Karpas-422 (cell line): Measurements from ENCODE around the gene MIDN. TPM values are rescaled to one million over a fixed set of nuclear protein-coding genes. Genes with fewer than 3 reads are reported as not detected.
"Not testable (repeated sequence)": the region's sequence is repeated elsewhere in the genome, so short reads cannot be mapped to it uniquely, and the experiment has no call there.

Source experiments
- DNase-seq: peaks from one replicate; pipeline ENCODE4 v3.0.0-alpha.2; 2015
- H2AFZ ChIP-seq: fragments of 200-600 bp; sonication (generic); 2 replicates; pipeline ENCODE4 v1.6.1; 2014; ENCODE audit warnings: antibody characterized with exemption, low read length, mixed read lengths
- H3K27ac ChIP-seq: fragments of 200-600 bp; sonication (generic); 2 replicates; pipeline ENCODE4 v1.5.1; 2014; ENCODE audit warnings: mild to moderate bottlenecking, low read length, moderate library complexity
- H3K27me3 ChIP-seq: fragments of 200-600 bp; sonication (generic); 2 replicates; pipeline ENCODE4 v1.6.1; 2014; ENCODE audit warnings: low read length, mixed read lengths
- H3K36me3 ChIP-seq: fragments of 200-600 bp; sonication (generic); 2 replicates; pipeline ENCODE4 v1.6.1; 2014; ENCODE audit warnings: low read length, mixed read lengths; ENCODE audit not compliant: insufficient read depth
- H3K4me1 ChIP-seq: fragments of 200-600 bp; sonication (generic); 2 replicates; pipeline ENCODE4 v1.6.1; 2014; ENCODE audit warnings: mild to moderate bottlenecking, low read length, mixed read lengths
- H3K4me2 ChIP-seq: fragments of 200-600 bp; sonication (generic); 2 replicates; pipeline ENCODE4 v1.6.1; 2014; ENCODE audit warnings: low read length, low read depth, mild to moderate bottlenecking; ENCODE audit not compliant: poor library complexity, severe bottlenecking
- H3K4me3 ChIP-seq: fragments of 200-600 bp; sonication (generic); 2 replicates; pipeline ENCODE4 v1.5.1; 2014; ENCODE audit warnings: mild to moderate bottlenecking, antibody characterized with exemption, low read length, mixed read lengths
- H3K79me2 ChIP-seq: fragments of 200-600 bp; sonication (generic); 2 replicates; pipeline ENCODE4 v1.6.1; 2014; ENCODE audit warnings: mild to moderate bottlenecking, low read length, mixed read lengths
- H3K9ac ChIP-seq: fragments of 200-600 bp; sonication (generic); 2 replicates; pipeline ENCODE4 v1.6.0; 2014; ENCODE audit warnings: low read length
- H3K9me2 ChIP-seq: fragments of 200-600 bp; sonication (generic), shearing (Covaris generic); replicated peaks from 2 replicates; pipeline ENCODE4 v1.6.0; 2014; ENCODE audit warnings: mild to moderate bottlenecking, low read length, moderate library complexity; ENCODE audit not compliant: insufficient read depth
- H3K9me3 ChIP-seq: fragments of 300-700, 200-600 bp; sonication (generic); 2 replicates; pipeline ENCODE4 v1.6.1; 2014; ENCODE audit warnings: low read length, mixed read lengths
- H4K20me1 ChIP-seq: fragments of 200-600 bp; sonication (generic); 2 replicates; pipeline ENCODE4 v1.6.1; 2014; ENCODE audit warnings: mild to moderate bottlenecking, antibody characterized with exemption, low read length, low read depth; ENCODE audit not compliant: insufficient read depth
- total RNA-seq: library from RNA; depleted of rRNA; stranded (reverse); fragments of >200 nt; shearing (Covaris generic); gene quantifications from 2 replicates; pipeline ENCODE4 v1.2.3, GENCODE V29; 2014; ENCODE audit warnings: low replicate concordance

MIDN gene
- total RNA-seq, 1 experiment from 2014 or later: 21.4 TPM

DNA sequence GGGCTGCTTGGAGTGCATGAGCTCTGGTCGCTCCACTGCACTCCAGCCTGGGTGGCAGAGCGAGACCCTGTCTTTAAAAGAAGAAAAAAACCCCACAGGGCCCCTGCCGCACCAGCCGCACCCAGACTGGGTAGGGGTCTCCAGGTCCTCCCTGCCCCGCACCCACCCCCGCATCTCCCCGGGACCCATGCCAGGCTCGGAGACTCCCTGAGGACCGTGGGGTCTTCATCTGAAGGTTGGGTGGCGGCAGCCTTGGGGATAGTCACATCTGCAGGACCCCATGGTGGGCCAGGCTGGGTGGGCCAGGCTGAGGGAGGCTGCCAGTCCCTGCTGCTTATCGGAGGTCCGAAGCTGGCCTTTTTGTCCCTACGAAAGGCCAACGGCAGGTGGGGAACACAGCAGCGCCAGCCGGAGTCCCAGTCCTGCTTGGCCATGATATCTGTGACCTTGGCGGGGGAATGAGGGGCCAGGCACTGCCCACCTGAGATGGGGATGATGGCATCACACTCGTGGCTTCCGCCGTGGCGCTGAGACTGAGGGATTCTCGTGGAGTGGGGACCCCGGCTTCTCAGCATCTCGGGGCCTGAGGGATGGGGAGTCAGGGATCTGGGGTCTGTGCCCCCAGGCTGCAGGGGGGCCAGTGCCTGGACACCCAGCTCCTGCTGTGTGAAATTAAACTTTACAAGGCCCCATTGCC lies 48.3 kb downstream of the MIDN start:
- DNase-seq: no peak
- Histone ChIP-seq H3K4me1 (peaks cover 14% of the 10 kb centered on the region), H2AFZ (no peak overlapping the region), H3K79me2 (no peaks in the 10 kb centered on the region), H3K9ac (no peak overlapping the region), H3K4me2 (no peak overlapping the region), H3K27ac (no peak overlapping the region), H3K4me3 (no peak overlapping the region), H4K20me1 (peaks cover 8% of the 10 kb centered on the region; the same call in 1 of the 2 replicates), H3K36me3 (no peaks in the 10 kb centered on the region), H3K9me3 (no peaks in the 10 kb centered on the region), H3K27me3 (no peaks in the 10 kb centered on the region), H3K9me2 (no peaks in the 10 kb centered on the region)

DNA sequence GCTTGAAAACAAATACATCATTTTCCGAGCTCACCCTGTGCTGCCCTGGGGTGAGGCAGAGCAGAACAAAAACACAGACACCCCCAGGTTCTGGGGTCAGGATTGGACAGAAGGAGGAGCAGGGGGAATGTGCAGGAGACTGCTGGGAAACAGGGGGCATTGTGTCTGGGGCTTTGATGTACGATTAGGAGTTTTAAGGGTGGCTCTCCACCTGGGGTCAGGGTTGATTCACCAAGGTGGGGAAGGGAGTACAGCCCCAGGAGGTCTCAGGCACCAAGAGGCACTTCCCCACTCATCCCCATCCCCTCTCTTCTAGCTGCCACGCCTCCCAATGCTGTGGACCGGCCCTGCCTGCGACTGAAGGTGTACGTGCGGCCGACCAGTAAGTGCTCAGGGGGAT lies 49.9 kb downstream of the MIDN start:
- no peaks in the 10 kb centered on the region for H3K36me3 ChIP-seq
- no peak overlapping the region for H3K4me2 ChIP-seq
- peaks cover 4% of the 10 kb centered on the region; the same call in 1 of the 2 replicates for H4K20me1 ChIP-seq
- no peaks in the 10 kb centered on the region for H3K9me2 ChIP-seq
- no peak for DNase-seq
- H3K27me3 ChIP-seq: no peaks in the 10 kb centered on the region
- no peaks in the 10 kb centered on the region for H3K4me1 ChIP-seq
- H3K9ac ChIP-seq: no peak overlapping the region
- no peaks in the 10 kb centered on the region for H3K9me3 ChIP-seq
- no peak overlapping the region for H3K4me3 ChIP-seq
- H2AFZ ChIP-seq: no peak overlapping the region
- H3K79me2 ChIP-seq: no peaks in the 10 kb centered on the region
- no peak overlapping the region for H3K27ac ChIP-seq

DNA sequence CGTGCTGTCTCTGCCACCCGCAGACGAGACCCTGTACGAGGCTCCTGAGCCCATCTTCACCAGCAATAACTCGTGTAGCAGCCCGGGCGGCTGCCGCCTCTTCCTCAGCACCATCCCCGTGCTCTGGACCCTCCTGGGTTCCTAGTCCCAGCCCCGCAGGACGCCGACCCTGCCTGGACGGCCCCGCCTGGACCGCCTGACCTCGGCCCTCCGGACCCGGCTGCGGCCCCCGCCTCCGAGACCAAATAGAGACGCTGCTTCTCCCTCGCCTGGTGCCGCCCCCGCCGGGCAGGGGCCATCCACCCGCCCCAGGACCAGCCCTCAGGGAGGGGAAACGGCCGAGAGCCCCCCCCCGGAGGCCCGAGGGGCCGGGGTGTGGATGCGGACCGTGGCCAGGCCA lies 51.4 kb downstream of the MIDN start:
- no peak overlapping the region for H2AFZ ChIP-seq
- H3K4me1 ChIP-seq: no peaks in the 10 kb centered on the region
- no peak overlapping the region for H3K4me2 ChIP-seq
- H3K79me2 ChIP-seq: no peaks in the 10 kb centered on the region
- no peaks in the 10 kb centered on the region for H3K36me3 ChIP-seq
- no peaks in the 10 kb centered on the region for H3K9me3 ChIP-seq
- H4K20me1 ChIP-seq: no peaks in the 10 kb centered on the region
- no peak overlapping the region for H3K9ac ChIP-seq
- no peaks in the 10 kb centered on the region for H3K27me3 ChIP-seq
- H3K27ac ChIP-seq: no peak overlapping the region
- no peak overlapping the region for H3K4me3 ChIP-seq
- H3K9me2 ChIP-seq: no peaks in the 10 kb centered on the region
- no peak for DNase-seq

DNA sequence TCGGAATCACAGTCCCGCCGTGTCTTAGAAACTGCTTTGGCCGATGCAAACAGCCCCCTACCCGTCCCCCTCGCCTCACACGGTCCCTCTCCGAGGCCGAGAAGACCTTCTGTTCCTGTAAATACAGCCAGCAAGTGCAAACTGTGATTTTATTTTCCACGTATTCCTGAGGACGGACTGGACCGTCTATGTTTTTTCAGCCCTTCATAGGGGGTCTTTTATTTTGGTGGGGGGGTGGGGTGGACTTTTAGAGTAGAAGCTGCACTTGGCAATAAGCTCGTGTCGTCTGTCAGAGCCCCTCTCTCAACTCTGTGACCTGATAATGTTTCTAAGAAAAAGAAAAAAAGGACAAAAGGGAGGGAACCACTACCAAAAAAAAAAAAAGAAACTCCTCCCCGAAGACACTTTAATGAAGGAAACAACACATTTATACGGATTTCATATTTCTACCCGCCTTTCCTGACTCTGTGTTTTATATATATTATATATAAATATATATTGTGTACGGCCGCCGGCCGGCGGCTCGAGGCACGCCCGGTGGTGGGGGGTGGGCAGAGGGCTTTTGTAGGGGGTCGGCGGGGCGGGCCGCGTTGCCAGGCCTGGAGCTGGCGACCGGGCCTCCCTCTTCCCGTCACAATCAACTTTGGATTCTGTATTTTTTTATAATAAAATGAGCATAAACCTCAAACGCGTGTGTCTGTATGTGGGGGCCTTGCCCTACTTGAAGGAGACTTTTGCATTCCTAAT lies 52.5 kb downstream of the MIDN start:
- H3K4me2 ChIP-seq: no peak overlapping the region
- no peak overlapping the region for H3K4me3 ChIP-seq
- no peaks in the 10 kb centered on the region for H3K27me3 ChIP-seq
- H3K4me1 ChIP-seq: no peaks in the 10 kb centered on the region
- H3K27ac ChIP-seq: no peak overlapping the region
- no peak overlapping the region for H2AFZ ChIP-seq
- H3K9ac ChIP-seq: no peak overlapping the region
- no peaks in the 10 kb centered on the region for H3K36me3 ChIP-seq
- H3K79me2 ChIP-seq: no peaks in the 10 kb centered on the region
- no peaks in the 10 kb centered on the region for H3K9me3 ChIP-seq
- DNase-seq: no peak
- no peaks in the 10 kb centered on the region for H3K9me2 ChIP-seq
- no peaks in the 10 kb centered on the region for H4K20me1 ChIP-seq

DNA sequence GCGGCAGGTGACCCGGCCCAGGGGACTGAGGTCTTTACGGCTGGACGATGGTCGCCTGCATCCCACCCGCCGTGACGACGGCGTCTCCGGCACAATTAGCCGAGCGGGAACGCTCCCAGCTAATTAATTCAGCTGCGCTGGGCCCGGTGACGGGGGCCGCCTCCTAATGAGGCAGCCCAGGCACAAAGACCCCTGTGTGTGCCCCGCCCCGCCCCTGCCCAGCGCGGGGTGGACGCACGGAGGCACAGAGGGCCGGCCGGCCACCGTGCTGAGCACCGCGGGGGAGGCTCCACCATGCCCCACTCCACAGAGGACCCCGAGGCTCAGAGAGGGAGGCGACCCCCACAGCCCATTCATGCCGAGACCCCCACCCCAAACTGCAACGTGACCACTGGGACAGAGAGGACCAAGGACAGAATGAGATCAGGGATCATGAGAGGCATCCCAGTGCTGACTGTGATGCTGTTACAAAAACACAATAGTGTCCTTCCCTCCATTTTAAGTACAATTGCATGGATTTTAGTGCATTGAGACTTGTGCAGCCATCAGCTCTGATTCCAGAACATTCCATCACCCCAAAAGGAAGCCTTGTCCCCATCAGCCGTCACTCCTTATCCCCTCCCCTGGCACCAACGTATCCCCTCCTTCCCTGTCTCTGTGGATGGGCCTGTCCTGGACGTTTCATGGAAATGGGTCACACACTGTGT lies 54.3 kb downstream of the MIDN start:
- no peak for DNase-seq
- Histone ChIP-seq H4K20me1 (no peaks in the 10 kb centered on the region), H3K36me3 (no peaks in the 10 kb centered on the region), H2AFZ (no peak overlapping the region), H3K9ac (no peak overlapping the region), H3K4me3 (no peak overlapping the region), H3K9me2 (no peaks in the 10 kb centered on the region), H3K27me3 (no peaks in the 10 kb centered on the region), H3K27ac (no peak overlapping the region), H3K9me3 (no peaks in the 10 kb centered on the region), H3K79me2 (no peaks in the 10 kb centered on the region), H3K4me2 (no peak overlapping the region), H3K4me1 (no peaks in the 10 kb centered on the region)

DNA sequence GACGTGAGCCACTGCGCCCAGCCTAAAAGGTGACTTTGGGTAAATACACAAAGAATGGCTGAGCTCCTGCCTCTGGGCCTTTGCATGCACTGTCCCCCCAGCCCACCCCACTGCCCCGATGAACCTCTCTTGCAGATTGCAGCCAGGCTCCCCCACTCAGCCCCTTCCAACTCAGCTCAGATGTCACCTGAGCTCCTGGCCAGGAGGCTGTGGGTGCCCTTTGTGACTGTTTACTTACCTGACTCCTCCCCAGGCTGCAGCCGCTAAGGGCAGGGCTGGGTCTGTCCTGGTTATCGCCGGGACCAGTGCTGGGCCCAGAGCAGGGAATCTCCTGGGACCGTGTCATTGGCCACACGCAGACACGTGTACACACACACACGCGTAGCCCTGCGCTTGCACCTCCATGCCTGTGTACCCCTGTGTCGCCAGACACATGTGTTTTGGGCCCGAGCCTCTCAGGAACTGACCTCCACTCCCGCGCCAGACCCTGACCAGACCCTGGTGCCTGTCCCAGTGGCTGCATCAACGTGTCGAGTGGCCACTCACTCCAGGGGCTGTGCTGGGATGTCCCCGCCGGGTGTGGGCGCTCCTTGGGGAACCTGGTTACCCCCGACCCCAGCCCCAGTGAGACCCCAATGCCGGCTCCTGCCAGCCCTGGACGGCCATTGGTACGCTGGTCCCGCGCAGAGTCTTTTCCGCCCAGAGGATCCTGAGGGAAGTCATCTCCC lies 56.0 kb downstream of the MIDN start:
- Histone ChIP-seq H3K27ac (no peak overlapping the region), H3K4me2 (no peak overlapping the region), H3K27me3 (no peaks in the 10 kb centered on the region), H3K36me3 (no peaks in the 10 kb centered on the region), H3K9ac (no peak overlapping the region), H4K20me1 (no peaks in the 10 kb centered on the region), H3K4me1 (no peaks in the 10 kb centered on the region), H3K79me2 (no peaks in the 10 kb centered on the region), H3K9me2 (no peaks in the 10 kb centered on the region), H3K9me3 (no peaks in the 10 kb centered on the region), H3K4me3 (no peak overlapping the region), H2AFZ (no peak overlapping the region)
- DNase-seq: no peak

DNA sequence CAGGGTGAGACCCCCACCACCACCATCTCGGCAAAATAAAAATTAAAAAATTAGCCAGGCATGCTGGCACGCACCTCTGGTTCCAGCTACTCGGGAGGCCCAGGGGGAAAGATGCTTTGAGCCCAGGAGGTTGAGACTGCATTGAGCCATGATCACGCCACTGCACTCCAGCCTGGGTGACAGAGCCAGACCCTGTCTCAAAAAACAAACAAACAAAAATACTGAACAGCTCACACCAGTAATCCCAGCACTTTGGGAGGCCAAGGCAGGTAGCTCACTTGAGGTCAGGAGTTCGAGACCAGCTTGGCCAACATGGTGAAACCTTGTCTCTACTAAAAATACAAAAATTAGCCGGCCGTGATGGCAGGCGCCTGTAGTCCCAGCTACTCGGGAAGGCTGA lies 57.0 kb downstream of the MIDN start:
- not testable (repeated sequence) for DNase-seq, H3K9me2 ChIP-seq, H3K4me3 ChIP-seq, H2AFZ ChIP-seq, H4K20me1 ChIP-seq, H3K27me3 ChIP-seq, H3K4me2 ChIP-seq, H3K9me3 ChIP-seq, H3K9ac ChIP-seq, H3K4me1 ChIP-seq, H3K79me2 ChIP-seq, H3K36me3 ChIP-seq, H3K27ac ChIP-seq

DNA sequence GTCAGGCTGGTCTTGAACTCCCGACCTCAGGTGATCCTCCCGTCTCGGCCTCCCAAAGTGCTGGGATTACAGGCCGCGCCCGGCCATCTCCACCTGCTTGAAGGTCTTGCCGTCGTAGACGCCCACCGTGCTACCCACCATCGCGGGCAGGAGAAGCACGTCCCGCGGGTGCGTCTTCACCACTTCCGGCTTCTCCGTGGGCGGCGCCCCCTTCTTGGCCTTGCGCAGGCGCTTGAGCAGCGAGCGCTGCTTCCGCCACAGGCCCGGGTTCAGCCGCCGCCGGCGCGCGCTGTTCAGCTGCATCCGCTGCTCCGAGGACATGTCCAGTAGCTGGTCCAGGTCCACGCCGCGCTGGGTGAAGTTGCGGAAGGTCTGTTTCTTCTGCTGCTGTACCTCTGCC lies 58.9 kb downstream of the MIDN start:
- Histone ChIP-seq H3K79me2 (no peaks in the 10 kb centered on the region), H3K36me3 (no peaks in the 10 kb centered on the region), H3K27me3 (no peaks in the 10 kb centered on the region), H4K20me1 (no peaks in the 10 kb centered on the region), H3K9me2 (no peaks in the 10 kb centered on the region), H3K27ac (no peak overlapping the region), H3K9ac (no peak overlapping the region), H3K4me1 (no peaks in the 10 kb centered on the region), H3K4me2 (no peak overlapping the region), H2AFZ (no peak overlapping the region), H3K4me3 (no peak overlapping the region), H3K9me3 (no peaks in the 10 kb centered on the region)
- DNase-seq: no peak
